B cell (primary cell): ENCODE results near the gene LZTR1. TPM values are rescaled to one million over a fixed set of nuclear protein-coding genes. Genes with fewer than 3 reads are reported as not detected.

Experiments
- ATAC-seq: fragments of 200-7000 bp; cut with Tn5 transposase; one replicate; pipeline ENCODE4 v1.10.0; 2021; ENCODE audit warnings: low read depth, mild to moderate bottlenecking, moderate number of reproducible peaks, moderate library complexity
- CTCF ChIA-PET: fragments of 350-600 bp; sonication (Branson Sonifier 250); formaldehyde crosslinking; loops from one replicate; lab custom pipeline; 2021; ENCODE audit warnings: antibody characterized with exemption, inconsistent platforms; lab: Charles Lee
- POLR2A ChIA-PET: fragments of 350-600 bp; sonication (Branson Sonifier 250); formaldehyde crosslinking; loops from one replicate; lab custom pipeline; 2021; ENCODE audit warnings: antibody characterized with exemption; lab: Charles Lee
- DNase-seq: peaks from one replicate; pipeline ENCODE4 v3.0.0; 2013
- H2AFZ ChIP-seq: 2 replicates; pipeline ENCODE4 v1.6.1; 2012; ENCODE audit warnings: mild to moderate bottlenecking, low read depth, low read length; ENCODE audit not compliant: insufficient read depth, poor library complexity, severe bottlenecking
- H3K27ac ChIP-seq, 2 donors: 1 replicate in 1 of 2; 2 replicates in 1 of 2; pipeline ENCODE4 v1.5.1; 2012 to 2013; ENCODE audit warnings: low read length in 2 of 2, mild to moderate bottlenecking in 2 of 2, moderate library complexity in 1 of 2
- H3K27me3 ChIP-seq, 4 experiments: fragments of 200-600 bp in 1 of 4; sonication (generic) in 1 of 4; replicated peaks in 1 of 4; 1 replicate in 2 of 4; 2 replicates in 2 of 4; pipeline versions ENCODE4 v1.6.1 to v1.7.0; 2013 to 2016; ENCODE audit warnings: low read length in 3 of 4, mild to moderate bottlenecking in 2 of 4, mixed read lengths in 1 of 4, moderate library complexity in 1 of 4; ENCODE audit not compliant: insufficient read depth in 4 of 4, control insufficient read depth in 3 of 4; ENCODE audit errors: control extremely low read depth in 1 of 4
- H3K36me3 ChIP-seq, 2 experiments: replicated peaks in 1 of 2; 1 replicate in 1 of 2; 2 replicates in 1 of 2; pipeline versions ENCODE4 v1.6.1 to v1.7.1; 2013; ENCODE audit warnings: low read length in 1 of 2; ENCODE audit not compliant: insufficient read depth in 2 of 2, control insufficient read depth in 1 of 2; ENCODE audit errors: control extremely low read depth in 1 of 2, extremely low read depth in 1 of 2
- H3K4me1 ChIP-seq, 2 donors: fragments of 200-600 bp in 1 of 2; sonication (generic) in 1 of 2; 1 replicate in 1 of 2; 2 replicates in 1 of 2; pipeline versions ENCODE4 v1.5.1 to v1.6.1; 2013 to 2017; ENCODE audit warnings: low read length in 2 of 2; ENCODE audit not compliant: control insufficient read depth in 2 of 2, insufficient read depth in 2 of 2
- H3K4me2 ChIP-seq: replicated peaks from 2 replicates; pipeline ENCODE3; 2012; ENCODE audit warnings: mild to moderate bottlenecking, low read depth, low read length; ENCODE audit not compliant: poor library complexity, severe bottlenecking
- H3K4me3 ChIP-seq, 5 experiments: fragments of 200-600 bp in 1 of 5; sonication (generic) in 1 of 5; 1 replicate in 3 of 5; 2 replicates in 2 of 5; pipeline versions ENCODE4 v1.5.1 to v1.7.0; 2011 to 2016; ENCODE audit warnings: low read length in 4 of 5, mild to moderate bottlenecking in 4 of 5, low read depth in 2 of 5, control low read depth in 1 of 5, moderate library complexity in 1 of 5; ENCODE audit not compliant: insufficient read depth in 1 of 5; ENCODE audit errors: control extremely low read depth in 1 of 5, extremely low read depth in 1 of 5
- H3K79me2 ChIP-seq: fragments of 200-600 bp; sonication (generic); one replicate; pipeline ENCODE4 v1.6.0; 2016; ENCODE audit warnings: low read length; ENCODE audit not compliant: control insufficient read depth, insufficient read depth
- H3K9ac ChIP-seq: fragments of 200-600 bp; sonication (generic); 2 replicates; pipeline ENCODE4 v1.6.1; 2017; ENCODE audit warnings: mild to moderate bottlenecking, low read length, moderate library complexity
- H3K9me3 ChIP-seq, 3 donors: one replicate each; pipeline versions ENCODE4 v1.6.1 to v1.7.1; 2013; ENCODE audit warnings: low read length in 2 of 3; ENCODE audit not compliant: control insufficient read depth in 2 of 3, insufficient read depth in 1 of 3; ENCODE audit errors: control extremely low read depth in 1 of 3
- H4K20me1 ChIP-seq: 2 replicates; pipeline ENCODE4 v1.6.0; 2012; ENCODE audit warnings: mild to moderate bottlenecking, low read length; ENCODE audit not compliant: insufficient read depth, control insufficient read depth, poor library complexity, severe bottlenecking
- H3K27ac Mint-ChIP-seq: one replicate; pipeline ENCODE4 v1.8.0; 2021; ENCODE audit warnings: mixed read lengths
- H3K27me3 Mint-ChIP-seq: one replicate; pipeline ENCODE4 v1.8.0; 2021; ENCODE audit warnings: mixed read lengths
- H3K4me1 Mint-ChIP-seq: one replicate; pipeline ENCODE4 v1.8.0; 2021; ENCODE audit warnings: mixed read lengths
- H3K4me3 Mint-ChIP-seq: one replicate; pipeline ENCODE4 v1.8.0; 2021; ENCODE audit warnings: mixed read lengths
- H3K9me3 Mint-ChIP-seq: one replicate; pipeline ENCODE4 v1.8.0; 2022; ENCODE audit warnings: mixed read lengths; ENCODE audit not compliant: insufficient read depth
- EZH2 ChIP-seq: IDR thresholded peaks from 2 replicates; pipeline ENCODE4 v1.6.1; 2012; ENCODE audit warnings: borderline replicate concordance, low read depth, mild to moderate bottlenecking, moderate library complexity, low read length; ENCODE audit not compliant: insufficient read depth, poor library complexity, severe bottlenecking
- WGBS: methylation state at CpG from one replicate; pipeline ENCODE4 v1.1.5; 2013; ENCODE audit warnings: missing lambda C conversion rate; ENCODE audit not compliant: insufficient coverage; 5-methylcytosine and 5-hydroxymethylcytosine counted together
- intact Hi-C: fragments of 100-400 bp; cut with micrococcal nuclease; formaldehyde crosslinking; loops from one replicate; pipeline ENCODE4 v1.10.0; 2022
- polyA plus RNA-seq: library from polyadenylated mRNA; depleted of rRNA; stranded (reverse); fragments of >200 nt; gene quantifications from 2 replicates; pipeline ENCODE4 v1.2.3, GENCODE V29; 2012
- total RNA-seq, 2 donors: library from RNA; stranded (reverse); fragments of 120-200 nt in 1 of 2; gene quantifications; 1 replicate in 1 of 2; 2 replicates in 1 of 2; pipeline versions ENCODE4 v1.2.3 to v1.2.4, GENCODE V29; 2013 to 2022
- TF ChIP-seq, protein P1 (sequence below): fragments of 200-600 bp; IDR thresholded peaks from one replicate; pipeline ENCODE4 v1.8.0; 2022; ENCODE audit warnings: antibody characterized with exemption, mild to moderate bottlenecking

The LZTR1 gene
- total and polyA plus RNA-seq, 2 donors (not counting 1 experiment from before 2014, with no cell fraction given) = 75.7 to 94.8 TPM

DNA sequence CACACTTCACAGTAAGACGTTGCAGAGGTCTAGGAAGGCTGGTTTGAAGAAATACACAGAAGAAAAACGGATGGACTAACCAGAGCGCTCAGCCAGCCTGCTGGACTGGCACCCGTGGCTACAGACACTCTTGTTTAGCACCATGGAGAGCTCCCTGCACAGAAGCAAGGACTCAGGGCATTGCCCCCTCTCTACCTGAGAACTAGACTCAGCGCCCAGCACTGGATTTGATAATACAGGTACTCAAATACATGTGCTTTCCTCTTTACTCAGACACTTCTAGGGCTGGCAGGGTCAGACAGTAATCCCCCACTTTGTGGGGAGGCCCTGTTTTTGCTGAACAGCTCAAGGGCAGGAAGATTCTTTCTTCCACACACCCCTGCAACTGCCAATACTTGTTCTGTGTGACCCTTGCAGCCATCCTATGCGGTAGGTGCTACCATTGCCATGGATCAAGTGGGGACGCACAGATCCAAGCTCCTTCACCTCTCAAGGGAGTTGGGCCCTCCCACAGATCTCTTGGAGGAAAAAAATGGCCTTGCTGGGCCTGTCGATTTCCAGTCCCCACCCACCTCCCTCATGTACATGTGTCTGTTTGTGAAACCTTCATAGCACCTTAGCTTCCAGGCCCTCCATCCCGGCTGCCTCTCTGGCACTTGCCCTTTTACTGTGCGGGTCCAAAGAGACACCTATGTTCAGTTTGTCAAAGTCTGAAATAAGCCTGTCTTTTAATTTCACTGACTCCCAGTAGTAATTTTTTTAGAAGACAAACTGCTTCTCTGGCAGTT is 27.7 kb downstream of the LZTR1 start:
- TF ChIP-seq EZH2 = no peak
- TF ChIP-seq, protein P1, sequence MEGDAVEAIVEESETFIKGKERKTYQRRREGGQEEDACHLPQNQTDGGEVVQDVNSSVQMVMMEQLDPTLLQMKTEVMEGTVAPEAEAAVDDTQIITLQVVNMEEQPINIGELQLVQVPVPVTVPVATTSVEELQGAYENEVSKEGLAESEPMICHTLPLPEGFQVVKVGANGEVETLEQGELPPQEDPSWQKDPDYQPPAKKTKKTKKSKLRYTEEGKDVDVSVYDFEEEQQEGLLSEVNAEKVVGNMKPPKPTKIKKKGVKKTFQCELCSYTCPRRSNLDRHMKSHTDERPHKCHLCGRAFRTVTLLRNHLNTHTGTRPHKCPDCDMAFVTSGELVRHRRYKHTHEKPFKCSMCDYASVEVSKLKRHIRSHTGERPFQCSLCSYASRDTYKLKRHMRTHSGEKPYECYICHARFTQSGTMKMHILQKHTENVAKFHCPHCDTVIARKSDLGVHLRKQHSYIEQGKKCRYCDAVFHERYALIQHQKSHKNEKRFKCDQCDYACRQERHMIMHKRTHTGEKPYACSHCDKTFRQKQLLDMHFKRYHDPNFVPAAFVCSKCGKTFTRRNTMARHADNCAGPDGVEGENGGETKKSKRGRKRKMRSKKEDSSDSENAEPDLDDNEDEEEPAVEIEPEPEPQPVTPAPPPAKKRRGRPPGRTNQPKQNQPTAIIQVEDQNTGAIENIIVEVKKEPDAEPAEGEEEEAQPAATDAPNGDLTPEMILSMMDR = no peak
- Histone ChIP-seq H3K4me1 (peaks cover 6 to 14% of the 10 kb centered on the region in 2 donors), H3K36me3 (no peaks in the 10 kb centered on the region), H3K4me2 (no peak overlapping the region), H3K79me2 (peaks cover under 1% of the 10 kb centered on the region), H4K20me1 (no peaks in the 10 kb centered on the region), H3K9ac (no peak overlapping the region), H3K4me3 (no peak overlapping the region), H3K27ac (no peak overlapping the region), H3K27me3 (no peaks in the 10 kb centered on the region), H3K9me3 (no peaks in the 10 kb centered on the region), H2AFZ (no peak overlapping the region)
- peaks cover 14% of the 10 kb centered on the region for H3K4me1 Mint-ChIP-seq
- CTCF ChIA-PET = interaction anchor here (0.6 kb wide), 1 partner anchor 1705 kb away, joined by 3 read pairs; no protein-coding TSS in a partner anchor
- ATAC-seq = no peak
- intact Hi-C loops = loop anchor here (5.0 kb wide), 1 partner anchor 308 kb away; no protein-coding TSS in a partner anchor
- H3K4me3 Mint-ChIP-seq = no peak overlapping the region
- WGBS = 82% methylated on average over 10 of the region's 10 CpGs
- no peak for DNase-seq
- no peak overlapping the region for H3K27ac Mint-ChIP-seq
- H3K27me3 Mint-ChIP-seq = no peaks in the 10 kb centered on the region
- POLR2A ChIA-PET = no interaction called here
- H3K9me3 Mint-ChIP-seq = no peaks in the 10 kb centered on the region

DNA sequence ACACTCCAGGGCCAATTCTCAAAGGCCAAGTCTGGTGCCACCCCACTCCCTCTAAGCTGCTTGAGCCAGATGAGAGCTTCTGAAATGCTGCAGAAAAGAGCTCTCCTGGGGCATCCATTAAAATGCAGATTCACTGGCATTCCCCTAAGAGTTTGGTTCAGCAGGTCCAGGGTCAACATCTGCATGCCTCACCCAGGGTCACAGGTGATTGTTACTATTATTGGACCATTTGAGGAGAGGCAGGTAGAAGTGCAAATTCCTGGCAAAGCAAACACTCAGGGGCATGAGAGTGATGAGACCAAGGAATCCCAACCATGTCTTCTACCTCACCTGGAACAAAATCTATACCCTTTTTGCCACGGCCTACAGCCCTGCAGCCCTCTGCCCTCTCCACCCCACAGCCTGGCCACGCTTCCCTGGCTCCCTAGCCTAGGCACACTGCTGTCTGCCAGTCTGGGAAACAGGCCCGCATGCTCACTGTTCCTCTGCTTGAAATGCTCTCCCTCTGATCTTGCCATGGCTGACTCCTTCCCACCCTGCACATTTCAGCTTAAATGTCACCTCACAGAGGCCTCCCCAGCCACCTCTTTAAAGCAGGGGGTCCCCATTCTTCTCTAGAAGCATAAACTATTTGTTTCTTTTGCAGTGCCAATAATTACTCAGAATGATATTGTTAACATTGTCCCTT is 28.5 kb downstream of the LZTR1 start:
- no peaks in the 10 kb centered on the region for H4K20me1 ChIP-seq
- no peak overlapping the region for H3K4me3 ChIP-seq
- intact Hi-C loops = loop anchor here (5.0 kb wide), 1 partner anchor 308 kb away; no protein-coding TSS in a partner anchor
- Mint-ChIP-seq H3K27ac (no peak overlapping the region), H3K4me1 (peaks cover 21% of the 10 kb centered on the region), H3K27me3 (no peaks in the 10 kb centered on the region), H3K9me3 (no peaks in the 10 kb centered on the region), H3K4me3 (no peak overlapping the region)
- H3K9me3 ChIP-seq = no peaks in the 10 kb centered on the region
- H3K4me2 ChIP-seq = no peak overlapping the region
- no peak overlapping the region for H3K9ac ChIP-seq
- H3K27me3 ChIP-seq = no peaks in the 10 kb centered on the region
- no peak for DNase-seq
- 86% methylated on average over 3 of the region's 3 CpGs for WGBS
- no peak overlapping the region for H3K27ac ChIP-seq
- peaks cover 13 to 21% of the 10 kb centered on the region in 2 donors for H3K4me1 ChIP-seq
- H3K79me2 ChIP-seq = no peaks in the 10 kb centered on the region
- no peak overlapping the region for H2AFZ ChIP-seq
- no peaks in the 10 kb centered on the region for H3K36me3 ChIP-seq
- ATAC-seq = no peak
- ChIA-PET POLR2A (no interaction called here), CTCF (no interaction called here)
- TF ChIP-seq, protein P1 = no peak
- TF ChIP-seq EZH2 = no peak
